Caco-2 (cell line): Measurements from ENCODE around the gene PIMREG. TPM values are rescaled to one million over a fixed set of nuclear protein-coding genes. Genes with fewer than 3 reads are reported as not detected.

ENCODE experiments used
- BruUV-seq: library from RNA; stranded (reverse); fragments of 400-500 nt; replicated peaks from 2 replicates; lab custom pipeline; 2021; lab: Mats Ljungman, UMichigan
- CTCF ChIA-PET: fragments of 300-600 bp; sonication (Branson Sonifier 250); formaldehyde crosslinking; loops from one replicate; lab custom pipeline; 2022; ENCODE audit warnings: antibody characterized with exemption; lab: Charles Lee
- POLR2A ChIA-PET: fragments of 300-600 bp; sonication (Branson Sonifier 250); formaldehyde crosslinking; loops from one replicate; lab custom pipeline; 2022; ENCODE audit warnings: antibody characterized with exemption; lab: Charles Lee
- DNase-seq, 2 experiments: peaks; one replicate each; pipeline versions ENCODE4 v3.0.0 to v3.0.0-alpha.2; 2020 to 2022
- H3K27me3 ChIP-seq: replicated peaks from 2 replicates; pipeline ENCODE4 v1.6.0; 2011; ENCODE audit warnings: low read length; ENCODE audit not compliant: control insufficient read depth, insufficient read depth
- H3K36me3 ChIP-seq: 2 replicates; pipeline ENCODE4 v1.5.1; 2011; ENCODE audit warnings: low read length; ENCODE audit not compliant: control insufficient read depth, insufficient read depth
- H3K4me1 ChIP-seq: fragments of 250-450 bp; sonication (Bioruptor Pico); 2 replicates; pipeline ENCODE4 v1.5.1; 2020; ENCODE audit warnings: mild to moderate bottlenecking
- H3K4me3 ChIP-seq: 2 replicates; pipeline ENCODE4 v1.5.1; 2011; ENCODE audit warnings: low read depth, mild to moderate bottlenecking, control low read depth, low read length
- H3K9me3 ChIP-seq: fragments of 250-450 bp; sonication (Bioruptor Pico); 2 replicates; pipeline ENCODE4 v1.5.1; 2020; ENCODE audit warnings: mild to moderate bottlenecking, moderate library complexity
- H3K27ac Mint-ChIP-seq: one replicate; pipeline ENCODE4 v1.8.0; 2022; ENCODE audit warnings: mixed read lengths; ENCODE audit not compliant: unreplicated experiment
- H3K27me3 Mint-ChIP-seq: one replicate; pipeline ENCODE4 v1.8.0; 2022; ENCODE audit warnings: mixed read lengths; ENCODE audit not compliant: insufficient read depth, unreplicated experiment
- H3K36me3 Mint-ChIP-seq: one replicate; pipeline ENCODE4 v1.8.0; 2022; ENCODE audit warnings: mild to moderate bottlenecking, mixed read lengths; ENCODE audit not compliant: insufficient read depth, unreplicated experiment
- H3K4me1 Mint-ChIP-seq: one replicate; pipeline ENCODE4 v1.8.0; 2022; ENCODE audit warnings: low read depth, mixed read lengths; ENCODE audit not compliant: unreplicated experiment
- H3K4me3 Mint-ChIP-seq: one replicate; pipeline ENCODE4 v1.8.0; 2022; ENCODE audit warnings: mild to moderate bottlenecking, moderate library complexity, mixed read lengths; ENCODE audit not compliant: unreplicated experiment
- H3K9me3 Mint-ChIP-seq: one replicate; pipeline ENCODE4 v1.8.0; 2022; ENCODE audit warnings: mixed read lengths; ENCODE audit not compliant: unreplicated experiment
- intact Hi-C: fragments of 100-400 bp; cut with micrococcal nuclease; formaldehyde crosslinking; loops from one replicate; pipeline ENCODE4 v1.10.0; 2022; ENCODE audit not compliant: unreplicated experiment
- total RNA-seq: library from RNA; stranded (reverse); gene quantifications from 2 replicates; pipeline ENCODE4 v1.2.3, GENCODE V29; 2022
- TF ChIP-seq, protein P1 (sequence below), 2 experiments: fragments of 200-600 bp in 1 of 2; IDR thresholded peaks; 1 replicate in 1 of 2; 2 replicates in 1 of 2; pipeline versions ENCODE4 v1.5.1 to v1.8.0; 2011 to 2022; ENCODE audit warnings: antibody characterized with exemption in 1 of 2, control low read depth in 1 of 2, inconsistent platforms in 1 of 2, low read depth in 1 of 2, low read length in 1 of 2, mild to moderate bottlenecking in 1 of 2, moderate library complexity in 1 of 2; ENCODE audit not compliant: insufficient read depth in 1 of 2, severe bottlenecking in 1 of 2, unreplicated experiment in 1 of 2

The PIMREG gene
- total RNA-seq, 1 experiment from 2014 or later: 15.8 TPM

DNA sequence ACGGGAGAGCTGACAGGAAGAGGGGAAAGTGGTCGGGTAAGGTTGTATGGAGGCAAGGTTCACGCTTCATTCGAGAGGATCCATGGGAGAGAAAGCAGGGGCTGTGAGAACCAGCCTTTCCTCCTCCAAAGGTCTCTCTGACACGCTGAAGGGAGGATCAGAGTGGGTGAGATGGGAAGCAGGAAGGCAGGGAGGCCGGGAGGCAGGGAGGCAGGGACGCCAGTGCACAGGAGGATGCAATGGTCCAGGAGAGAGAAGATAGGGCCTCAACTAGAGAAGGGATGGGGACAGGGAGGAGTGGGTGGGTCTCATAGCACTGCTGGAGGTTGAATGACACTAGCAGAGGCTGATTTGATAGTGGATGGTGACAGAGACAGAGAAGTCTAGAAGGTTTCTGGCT is 54.1 kb downstream of the PIMREG start:
- intact Hi-C loops: no loop called here
- no peaks in the 10 kb centered on the region for H3K27me3 ChIP-seq
- POLR2A ChIA-PET: no interaction called here
- TF ChIP-seq, protein P1, sequence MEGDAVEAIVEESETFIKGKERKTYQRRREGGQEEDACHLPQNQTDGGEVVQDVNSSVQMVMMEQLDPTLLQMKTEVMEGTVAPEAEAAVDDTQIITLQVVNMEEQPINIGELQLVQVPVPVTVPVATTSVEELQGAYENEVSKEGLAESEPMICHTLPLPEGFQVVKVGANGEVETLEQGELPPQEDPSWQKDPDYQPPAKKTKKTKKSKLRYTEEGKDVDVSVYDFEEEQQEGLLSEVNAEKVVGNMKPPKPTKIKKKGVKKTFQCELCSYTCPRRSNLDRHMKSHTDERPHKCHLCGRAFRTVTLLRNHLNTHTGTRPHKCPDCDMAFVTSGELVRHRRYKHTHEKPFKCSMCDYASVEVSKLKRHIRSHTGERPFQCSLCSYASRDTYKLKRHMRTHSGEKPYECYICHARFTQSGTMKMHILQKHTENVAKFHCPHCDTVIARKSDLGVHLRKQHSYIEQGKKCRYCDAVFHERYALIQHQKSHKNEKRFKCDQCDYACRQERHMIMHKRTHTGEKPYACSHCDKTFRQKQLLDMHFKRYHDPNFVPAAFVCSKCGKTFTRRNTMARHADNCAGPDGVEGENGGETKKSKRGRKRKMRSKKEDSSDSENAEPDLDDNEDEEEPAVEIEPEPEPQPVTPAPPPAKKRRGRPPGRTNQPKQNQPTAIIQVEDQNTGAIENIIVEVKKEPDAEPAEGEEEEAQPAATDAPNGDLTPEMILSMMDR (IDR thresholded peaks at IDR 0.05; ENCODE audit: insufficient read depth in 1 of 2, low read depth in 1 of 2, low read length in 1 of 2, severe bottlenecking in 1 of 2, unreplicated experiment in 1 of 2): no peak
- CTCF ChIA-PET: interaction anchor here (1.0 kb wide), 1 partner anchor 26 kb away, joined by 3 read pairs; no protein-coding TSS in a partner anchor
- Mint-ChIP-seq H3K4me1 (no peaks in the 10 kb centered on the region), H3K9me3 (no peaks in the 10 kb centered on the region), H3K4me3 (no peak overlapping the region), H3K27me3 (peaks cover 7% of the 10 kb centered on the region), H3K27ac (no peak overlapping the region), H3K36me3 (no peaks in the 10 kb centered on the region)
- H3K9me3 ChIP-seq: no peaks in the 10 kb centered on the region
- no peak for DNase-seq
- no peaks in the 10 kb centered on the region for H3K4me1 ChIP-seq
- no peak overlapping the region for H3K4me3 ChIP-seq
- H3K36me3 ChIP-seq: no peaks in the 10 kb centered on the region
- BruUV-seq: no TSS peak

DNA sequence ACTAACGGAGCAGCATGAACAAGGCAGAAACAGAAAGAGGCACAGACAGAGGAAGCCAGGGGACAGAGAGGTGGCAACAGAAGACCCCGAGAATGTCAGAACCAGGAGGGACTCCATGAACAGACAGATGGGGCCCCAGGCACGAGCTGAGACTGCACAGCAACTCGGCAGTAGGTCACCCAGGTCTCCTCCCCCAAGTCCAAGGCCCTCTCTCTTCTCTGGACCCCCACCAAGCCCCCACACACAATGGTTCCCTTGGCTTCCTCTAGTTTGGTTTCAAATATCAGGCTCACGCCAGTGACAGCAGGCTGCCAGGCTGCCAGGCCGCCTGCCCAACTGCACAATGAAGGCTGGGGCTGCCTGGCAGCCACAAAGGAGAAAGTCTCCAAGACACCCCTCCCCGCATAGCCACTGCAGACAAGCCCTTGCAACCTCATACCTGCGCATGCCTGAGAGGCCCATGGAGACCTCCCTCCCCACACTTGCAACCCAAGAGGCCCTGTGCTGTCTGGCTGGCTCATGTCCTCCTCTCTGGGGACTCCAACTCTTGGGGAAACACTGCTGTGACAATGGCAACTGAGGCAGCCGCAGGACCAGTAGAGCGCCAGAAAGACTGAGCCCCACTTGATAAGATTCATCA is 54.8 kb downstream of the PIMREG start:
- Histone ChIP-seq H3K9me3 (no peaks in the 10 kb centered on the region), H3K4me1 (no peaks in the 10 kb centered on the region), H3K4me3 (no peak overlapping the region), H3K27me3 (no peaks in the 10 kb centered on the region), H3K36me3 (no peaks in the 10 kb centered on the region)
- POLR2A ChIA-PET: no interaction called here
- Mint-ChIP-seq H3K27me3 (peaks cover 7% of the 10 kb centered on the region), H3K27ac (no peak overlapping the region), H3K9me3 (no peaks in the 10 kb centered on the region), H3K4me3 (no peak overlapping the region), H3K36me3 (no peaks in the 10 kb centered on the region), H3K4me1 (no peaks in the 10 kb centered on the region)
- no peak for DNase-seq
- intact Hi-C loops: no loop called here
- TF ChIP-seq, protein P1 (IDR thresholded peaks at IDR 0.05; ENCODE audit: insufficient read depth in 1 of 2, low read depth in 1 of 2, low read length in 1 of 2, severe bottlenecking in 1 of 2, unreplicated experiment in 1 of 2): no peak
- BruUV-seq: no TSS peak
- CTCF ChIA-PET: no interaction called here

Other genes with a start within 250 kb of the PIMREG start
- gene AIPL1, start 9.3 kb upstream of the PIMREG start, total RNA-seq: not detected in 2 replicates
- 0.32 and 0.50 TPM in 2 replicates for gene PITPNM3, start 112.1 kb downstream of the PIMREG start, total RNA-seq
- gene KIAA0753, start 196.3 kb downstream of the PIMREG start, total RNA-seq: 7.7 and 9.8 TPM in 2 replicates
- gene TXNDC17, start 196.6 kb downstream of the PIMREG start, total RNA-seq: 59.1 and 68.6 TPM in 2 replicates
- 9.5 and 10.2 TPM in 2 replicates for gene MED31, start 207.2 kb downstream of the PIMREG start, total RNA-seq
- 3.1 and 3.4 TPM in 2 replicates for gene C17orf100, start 207.3 kb downstream of the PIMREG start, total RNA-seq